Adrenal gland (tissue), 5 donors: ENCODE results near the gene IL1RAP.

Experiments used
- POLR2A ChIP-seq, 2 donors: fragments of 450-650 bp; IDR thresholded peaks; one replicate each; pipeline ENCODE4 v1.6.1; 2017; ENCODE audit warnings: antibody characterized with exemption in 2 of 2, mild to moderate bottlenecking in 2 of 2, moderate library complexity in 1 of 2
- TF ChIP-seq, protein P1 (sequence below), 6 experiments: fragments of 450-650 bp in 4 of 6; fragments of 200-600 bp in 2 of 6; sonication (generic) in 1 of 6; IDR thresholded peaks; 1 replicate in 5 of 6; 2 replicates in 1 of 6; pipeline versions ENCODE4 v1.5.1 to v1.8.0; 2016 to 2021; ENCODE audit warnings: antibody characterized with exemption in 6 of 6, mild to moderate bottlenecking in 2 of 6, moderate library complexity in 1 of 6
- donor health status: DM: no; HTN: no; CAD: no.

DNA sequence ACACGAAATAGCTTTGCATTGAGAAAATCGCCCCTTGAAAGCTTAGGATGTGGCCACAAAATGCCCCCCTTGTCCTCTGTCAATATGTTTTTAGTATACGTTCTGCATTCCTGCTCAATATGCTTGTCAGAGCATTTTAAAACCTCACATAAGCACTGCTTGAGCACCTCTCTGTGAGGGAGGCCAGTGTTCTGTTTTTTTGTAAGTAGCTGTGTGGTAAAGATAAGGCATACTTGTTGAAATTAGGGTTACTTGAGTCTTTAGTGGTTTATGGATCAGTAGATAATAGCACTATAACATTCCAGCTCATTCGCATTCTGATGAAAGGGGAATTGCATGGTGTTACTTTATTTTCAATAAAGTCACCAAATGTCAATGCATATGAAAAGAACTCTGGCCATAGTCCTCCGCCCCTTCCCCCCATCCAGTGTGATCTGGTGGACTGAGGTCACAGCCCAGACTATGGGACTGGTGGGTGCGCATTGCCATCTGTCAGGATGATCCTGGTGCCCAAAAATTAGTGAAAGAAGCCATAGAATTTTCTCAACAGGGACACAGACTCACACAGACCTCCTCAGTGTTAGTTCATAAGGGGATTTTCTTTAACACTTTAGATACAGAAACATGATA lies 33.1 kb downstream of the IL1RAP start:
- TF ChIP-seq, protein P1, sequence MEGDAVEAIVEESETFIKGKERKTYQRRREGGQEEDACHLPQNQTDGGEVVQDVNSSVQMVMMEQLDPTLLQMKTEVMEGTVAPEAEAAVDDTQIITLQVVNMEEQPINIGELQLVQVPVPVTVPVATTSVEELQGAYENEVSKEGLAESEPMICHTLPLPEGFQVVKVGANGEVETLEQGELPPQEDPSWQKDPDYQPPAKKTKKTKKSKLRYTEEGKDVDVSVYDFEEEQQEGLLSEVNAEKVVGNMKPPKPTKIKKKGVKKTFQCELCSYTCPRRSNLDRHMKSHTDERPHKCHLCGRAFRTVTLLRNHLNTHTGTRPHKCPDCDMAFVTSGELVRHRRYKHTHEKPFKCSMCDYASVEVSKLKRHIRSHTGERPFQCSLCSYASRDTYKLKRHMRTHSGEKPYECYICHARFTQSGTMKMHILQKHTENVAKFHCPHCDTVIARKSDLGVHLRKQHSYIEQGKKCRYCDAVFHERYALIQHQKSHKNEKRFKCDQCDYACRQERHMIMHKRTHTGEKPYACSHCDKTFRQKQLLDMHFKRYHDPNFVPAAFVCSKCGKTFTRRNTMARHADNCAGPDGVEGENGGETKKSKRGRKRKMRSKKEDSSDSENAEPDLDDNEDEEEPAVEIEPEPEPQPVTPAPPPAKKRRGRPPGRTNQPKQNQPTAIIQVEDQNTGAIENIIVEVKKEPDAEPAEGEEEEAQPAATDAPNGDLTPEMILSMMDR (IDR thresholded peaks at IDR 0.05), result no peak
- no peak for TF ChIP-seq POLR2A (IDR thresholded peaks at IDR 0.05)
